GM11168 (cell line): ENCODE measurements around the gene FKBP11.

ENCODE experiments used
- in situ Hi-C: fragments of 300-500 bp; cut with MboI; formaldehyde crosslinking; loops from one replicate; pipeline ENCODE4 v1.12.0; 2022; ENCODE audit warnings: low sequenced_read_pairs; ENCODE audit not compliant: unreplicated experiment

FKBP11 gene

DNA sequence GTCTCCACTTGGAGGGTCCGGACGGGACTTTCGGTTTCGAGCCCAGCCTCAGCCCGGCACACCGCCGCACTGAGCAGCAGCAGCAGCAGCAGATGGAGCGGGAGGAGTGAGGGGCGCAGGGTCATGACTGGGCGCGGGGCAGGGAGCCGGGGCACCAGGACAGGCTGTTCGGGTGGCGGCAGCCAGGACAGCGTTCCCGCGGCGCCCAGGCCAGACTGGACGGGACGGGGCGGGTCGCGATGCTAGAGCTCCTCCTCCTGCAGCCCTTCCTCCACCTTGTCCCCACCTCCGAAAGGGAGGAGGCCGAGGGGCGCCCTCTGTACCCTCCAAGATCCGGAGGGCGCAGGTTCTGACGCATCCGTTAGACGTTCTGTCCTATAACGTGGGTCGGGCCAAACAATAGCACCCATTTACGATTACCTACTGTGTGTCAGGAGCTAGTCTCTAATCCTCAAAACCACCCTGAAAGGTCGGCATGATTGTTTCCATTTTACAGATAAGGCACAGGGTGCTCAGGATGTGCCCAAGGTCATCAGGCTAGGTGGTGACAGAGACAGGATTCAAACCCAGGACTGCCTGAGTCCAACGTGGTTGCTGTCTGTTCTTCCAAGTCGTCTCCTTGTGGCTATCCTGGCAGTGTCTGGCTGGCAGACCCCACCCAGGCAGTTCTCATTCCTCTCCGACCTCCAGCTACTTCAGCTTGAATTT lies at the start of gene FKBP11:
Gene FKBP11, minus strand, starts transcription at position 189 of the 708 bp plus-strand sequence. Its CDS starts 64 bp downstream, at position 125.
- in situ Hi-C loops, result no loop called here

DNA sequence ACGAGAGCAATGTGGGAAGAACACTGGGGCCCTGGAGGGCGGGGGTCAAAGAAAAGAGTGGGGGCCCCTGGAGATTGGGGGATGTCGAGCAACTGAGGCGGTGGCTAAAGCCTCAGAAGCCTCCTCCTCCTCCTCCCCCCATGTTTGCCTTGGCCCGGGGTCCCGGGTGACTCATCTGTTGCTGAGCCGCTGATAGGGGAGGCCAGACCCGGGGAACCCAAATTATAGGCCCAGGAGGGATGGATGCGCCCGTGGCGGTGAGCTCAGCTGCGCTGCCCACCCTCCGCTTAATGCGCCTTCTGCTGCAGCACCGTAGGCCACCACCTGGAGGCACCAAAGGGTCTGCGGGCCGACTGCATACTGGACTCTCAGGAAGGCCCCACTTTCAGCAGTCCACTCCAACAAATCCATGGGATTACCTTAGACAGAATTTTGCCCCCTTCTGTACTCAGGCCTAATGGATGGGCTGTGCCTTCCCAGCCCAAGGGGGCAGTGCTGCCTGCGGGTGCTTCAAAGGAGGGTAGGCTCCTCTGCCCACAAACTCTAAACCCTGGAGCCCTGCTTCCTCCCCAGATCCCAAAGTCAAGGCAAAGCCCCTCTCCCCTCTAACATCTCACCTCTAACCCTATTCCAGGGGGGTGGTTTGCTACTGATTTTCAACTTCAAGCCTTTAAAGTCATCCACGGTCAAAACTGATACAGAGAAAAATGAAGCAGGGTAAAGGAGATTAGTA lies 48.8 kb upstream of the FKBP11 start:
- in situ Hi-C loops, result no loop called here

DNA sequence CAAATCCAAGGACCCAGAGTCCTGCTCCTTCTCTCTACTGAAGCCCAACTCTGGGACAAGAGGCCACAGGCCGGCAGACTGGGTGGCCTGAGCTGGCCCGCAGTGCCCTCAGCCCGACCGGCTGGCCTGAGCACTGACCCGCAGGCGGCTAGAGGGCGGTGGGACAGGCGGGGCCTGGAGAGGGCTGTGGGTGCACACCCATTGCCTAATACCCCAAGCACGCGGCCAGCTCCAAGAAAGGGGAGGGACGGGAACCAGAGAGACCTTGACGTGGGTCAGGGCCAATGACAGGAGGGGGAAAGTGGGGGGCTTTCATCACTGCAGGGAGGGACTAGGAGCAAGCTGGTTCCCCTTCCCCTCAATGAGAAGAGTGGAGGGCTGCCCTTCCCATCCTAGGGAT lies 48.2 kb upstream of the FKBP11 start:
- in situ Hi-C loops, result no loop called here

DNA sequence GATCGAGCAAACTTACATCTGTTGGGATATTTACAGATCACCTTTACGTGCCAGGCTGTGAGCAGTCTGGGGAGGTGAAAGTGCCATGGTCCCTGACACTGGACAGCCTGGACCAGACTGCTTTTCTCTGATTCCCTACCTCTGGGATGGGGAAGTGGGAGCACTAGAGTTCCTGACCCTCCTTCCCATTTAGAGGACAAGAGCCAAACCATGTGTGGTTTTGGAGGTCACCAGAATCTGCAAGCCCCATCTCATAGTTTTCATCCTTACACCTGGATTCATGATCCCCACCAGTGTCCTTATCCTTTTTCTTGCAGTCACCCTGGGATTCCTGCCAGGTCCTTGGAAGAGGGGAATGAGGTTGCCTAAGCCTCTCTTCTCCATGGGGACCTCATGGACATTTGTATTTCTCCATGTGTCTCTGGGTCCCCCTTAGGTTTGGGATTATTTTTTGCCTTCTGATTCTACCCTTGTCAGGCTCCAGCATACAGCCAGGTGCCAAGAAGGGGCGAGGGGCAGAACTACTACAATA lies 47.7 kb upstream of the FKBP11 start:
- in situ Hi-C loops, result no loop called here

DNA sequence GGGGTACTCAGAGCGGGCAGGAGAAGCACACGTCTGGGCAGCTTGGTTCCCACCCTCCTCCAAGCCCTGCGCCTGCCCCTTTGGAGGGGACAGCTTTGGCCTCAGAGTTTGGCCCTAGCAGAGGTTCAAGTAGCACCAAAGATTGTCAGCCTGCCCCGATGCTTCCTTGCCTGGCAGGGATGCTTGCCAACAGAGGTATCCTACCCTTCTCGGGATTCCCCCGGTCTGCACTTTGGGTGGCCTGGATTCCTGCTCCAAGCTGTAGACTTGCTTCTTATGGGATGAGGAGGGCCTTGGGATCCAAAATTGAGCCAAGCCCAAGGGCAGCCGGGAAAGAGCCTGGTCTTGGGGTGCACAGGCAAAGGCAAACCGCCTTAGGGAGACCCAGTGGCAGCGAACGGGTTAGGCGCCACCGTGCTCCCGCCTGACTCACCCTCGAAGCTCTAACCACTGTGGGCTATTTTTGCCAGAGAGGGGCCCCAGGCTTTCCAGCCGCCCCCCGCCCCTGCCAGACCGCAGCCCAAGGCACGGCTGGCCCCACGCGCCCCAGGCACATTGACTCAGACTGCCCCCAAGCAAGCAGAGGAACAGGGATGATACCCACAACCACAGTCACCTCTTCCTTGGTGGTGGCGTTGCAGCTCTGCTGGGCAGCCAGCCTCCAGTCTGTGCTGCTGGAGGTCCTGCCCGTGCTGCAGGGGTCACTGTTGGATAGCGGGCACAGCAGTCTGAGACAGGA lies 47.1 kb upstream of the FKBP11 start:
- in situ Hi-C loops, result no loop called here

DNA sequence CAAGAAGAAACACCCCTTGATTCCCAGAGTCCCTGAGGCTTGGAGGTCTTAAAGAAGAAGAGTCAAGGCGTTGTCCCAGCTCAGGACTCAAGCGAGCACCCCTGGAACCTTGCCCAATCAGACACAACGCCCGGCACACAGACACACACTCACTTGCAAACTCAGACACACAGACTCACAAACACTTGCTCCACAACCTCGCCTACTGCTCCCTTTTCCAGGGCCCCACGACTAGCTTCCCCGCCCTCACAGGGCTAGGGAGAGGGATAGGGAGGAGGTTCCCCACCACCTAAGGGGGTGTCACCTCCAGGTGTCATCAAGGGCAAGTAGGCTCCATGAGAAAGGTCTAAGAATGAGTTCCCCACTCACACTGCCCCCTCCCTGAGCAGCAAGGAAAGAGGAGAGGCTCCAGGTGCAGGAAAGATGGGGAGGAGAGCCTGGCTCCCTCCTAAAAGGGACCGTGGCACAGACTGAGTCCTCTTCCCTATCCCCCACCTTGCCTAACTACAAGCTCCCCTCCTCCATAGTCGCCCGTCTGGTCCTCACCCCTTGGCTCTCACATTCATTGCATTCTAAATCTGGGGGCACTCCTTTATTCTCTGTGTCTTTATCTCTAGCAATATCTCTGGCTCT lies 45.5 kb upstream of the FKBP11 start:
- in situ Hi-C loops, result no loop called here

DNA sequence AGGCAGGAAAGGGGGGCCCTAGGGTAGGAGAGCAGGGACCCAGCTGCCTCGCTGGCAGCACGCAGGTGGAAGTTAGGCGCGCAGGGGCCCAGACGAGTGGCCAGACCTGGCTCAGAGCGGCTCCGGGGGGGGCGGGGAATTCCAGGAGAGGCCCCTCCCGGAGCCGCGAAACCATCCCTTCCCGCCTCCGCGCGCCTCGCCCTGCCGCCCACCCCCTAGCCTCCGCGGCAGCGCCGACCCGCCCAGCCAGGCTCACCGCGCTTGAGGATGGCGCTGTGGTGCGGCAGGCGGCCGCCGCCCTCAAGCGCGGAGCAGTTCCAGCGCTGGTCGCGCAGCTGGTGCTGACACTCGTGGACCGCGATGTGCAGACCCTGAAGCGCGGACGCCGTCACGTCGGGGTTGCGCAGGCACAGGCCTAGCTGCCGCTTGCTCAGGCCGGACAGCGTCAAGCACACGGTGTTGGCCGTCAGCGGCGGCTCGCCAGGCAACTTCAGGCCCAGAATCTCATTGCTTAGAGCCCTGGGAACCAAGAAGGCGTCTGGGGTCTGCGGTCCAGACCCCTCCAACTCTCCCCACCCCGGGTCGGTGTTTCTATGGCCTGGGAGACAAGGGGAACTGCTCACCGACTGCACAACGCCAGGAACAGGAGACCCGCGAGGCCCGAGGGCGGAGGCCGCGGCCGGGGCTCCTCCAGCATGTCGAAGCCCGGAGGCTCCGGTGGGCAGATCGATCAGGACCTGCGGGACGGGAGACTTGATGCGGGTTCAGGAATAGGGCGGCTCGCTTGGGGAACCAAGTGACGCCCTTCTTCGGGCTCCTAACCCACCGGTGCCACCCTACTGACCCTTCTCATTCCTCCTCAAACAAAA lies 44.8 kb upstream of the FKBP11 start:
- in situ Hi-C loops, result no loop called here

DNA sequence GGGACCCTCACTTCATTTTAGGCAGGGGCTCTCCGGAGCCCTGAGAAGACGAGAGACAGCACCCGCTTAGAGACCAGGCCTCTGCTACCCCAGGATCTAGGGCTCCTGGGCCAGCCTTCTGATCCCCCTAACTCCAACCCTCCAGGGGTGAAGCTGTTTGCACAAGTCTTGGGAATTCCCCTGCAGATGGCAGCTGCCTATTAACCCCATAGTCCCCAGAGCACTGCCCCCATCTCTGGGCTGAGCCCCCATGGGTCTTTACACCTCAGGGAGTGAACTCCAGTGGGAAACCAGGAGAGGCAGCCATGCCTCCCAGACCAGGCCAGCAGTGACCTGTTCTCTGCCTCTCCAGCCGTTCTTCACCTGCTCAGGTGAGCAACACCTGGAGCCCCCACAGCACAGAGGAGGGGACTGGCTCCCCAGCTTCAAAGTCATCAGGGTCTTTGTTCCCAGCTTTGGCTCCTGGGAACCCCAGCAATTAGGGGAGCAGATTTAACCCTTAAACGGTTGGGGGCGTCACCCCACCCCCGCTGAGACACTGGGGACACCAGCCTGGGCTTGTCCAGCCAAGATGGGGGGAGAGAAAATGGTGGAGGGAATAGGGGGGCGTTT lies 44.0 kb upstream of the FKBP11 start:
- in situ Hi-C loops, result no loop called here

DNA sequence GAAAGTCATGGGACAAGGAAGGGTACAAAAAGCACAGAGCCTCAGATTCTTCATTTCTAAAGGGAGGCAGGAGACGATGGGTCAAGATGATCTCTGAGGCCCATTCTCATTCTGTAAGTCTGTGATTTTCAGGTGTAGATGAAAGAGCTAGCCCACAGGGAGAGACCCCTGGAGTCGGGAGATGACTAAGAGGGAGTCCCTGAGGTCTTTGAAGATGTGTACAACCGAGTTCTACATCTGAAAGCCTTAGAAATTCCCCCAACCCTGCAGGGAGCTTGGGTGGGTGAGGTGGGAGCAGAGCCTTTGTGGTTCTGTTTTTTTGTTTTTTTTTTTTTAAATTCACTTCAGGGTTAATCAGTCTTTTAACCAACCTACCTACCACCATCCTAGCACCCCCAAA lies 43.2 kb upstream of the FKBP11 start:
- in situ Hi-C loops, result no loop called here

DNA sequence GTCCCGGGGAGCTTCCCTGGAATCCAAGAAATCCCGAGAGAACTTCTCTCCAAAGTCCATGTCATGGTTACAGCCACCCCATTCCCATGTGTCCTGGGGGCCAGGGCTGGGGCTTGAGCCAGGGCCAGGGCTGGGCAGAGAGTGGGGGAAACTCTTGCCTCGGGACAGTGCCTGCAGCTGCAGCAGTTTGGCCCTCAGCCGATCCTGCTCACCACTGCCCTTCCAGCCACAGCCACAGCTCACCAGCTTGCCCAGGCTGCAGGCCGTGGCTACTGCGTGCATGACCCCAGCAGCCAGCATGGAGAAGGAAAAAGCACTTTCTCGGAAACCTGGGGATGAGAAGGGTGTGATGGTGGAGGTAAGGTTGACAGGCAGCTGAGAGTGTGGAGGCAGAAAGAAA lies 42.7 kb upstream of the FKBP11 start:
- in situ Hi-C loops, result no loop called here

DNA sequence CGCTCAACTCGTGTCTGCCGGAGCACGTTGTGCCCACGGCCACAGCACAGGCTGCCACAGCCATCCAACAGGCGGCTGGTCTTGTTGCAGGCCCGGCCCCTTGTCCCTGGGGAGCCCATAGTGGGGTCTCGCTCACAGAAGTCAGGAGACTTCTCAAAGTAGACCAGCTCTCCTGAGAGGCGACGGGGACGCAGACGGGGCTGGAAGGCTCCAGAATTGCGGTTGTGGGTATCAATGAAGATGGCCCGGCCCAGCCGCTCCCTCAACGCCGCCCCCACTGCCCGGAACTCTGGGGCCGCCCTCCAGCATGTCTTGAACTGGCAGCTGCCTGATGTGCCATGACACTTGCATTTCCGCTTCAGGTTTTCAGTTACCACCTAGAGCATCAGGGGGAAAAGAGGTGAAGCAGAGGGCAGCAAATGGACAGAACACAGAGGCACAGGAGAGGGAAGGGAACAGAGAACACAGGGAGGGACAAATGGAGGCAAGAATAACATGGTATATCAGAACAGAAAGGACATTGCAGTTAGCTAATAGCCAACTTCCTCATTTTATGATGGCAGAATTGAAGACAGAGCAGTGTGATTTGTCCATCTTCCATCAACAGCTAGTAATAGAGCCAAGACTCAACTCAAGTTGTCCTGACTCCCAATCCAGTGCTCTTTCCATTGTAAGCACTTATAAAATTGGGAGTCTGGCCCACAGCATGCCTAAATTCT lies 41.0 kb upstream of the FKBP11 start:
- in situ Hi-C loops, result no loop called here

DNA sequence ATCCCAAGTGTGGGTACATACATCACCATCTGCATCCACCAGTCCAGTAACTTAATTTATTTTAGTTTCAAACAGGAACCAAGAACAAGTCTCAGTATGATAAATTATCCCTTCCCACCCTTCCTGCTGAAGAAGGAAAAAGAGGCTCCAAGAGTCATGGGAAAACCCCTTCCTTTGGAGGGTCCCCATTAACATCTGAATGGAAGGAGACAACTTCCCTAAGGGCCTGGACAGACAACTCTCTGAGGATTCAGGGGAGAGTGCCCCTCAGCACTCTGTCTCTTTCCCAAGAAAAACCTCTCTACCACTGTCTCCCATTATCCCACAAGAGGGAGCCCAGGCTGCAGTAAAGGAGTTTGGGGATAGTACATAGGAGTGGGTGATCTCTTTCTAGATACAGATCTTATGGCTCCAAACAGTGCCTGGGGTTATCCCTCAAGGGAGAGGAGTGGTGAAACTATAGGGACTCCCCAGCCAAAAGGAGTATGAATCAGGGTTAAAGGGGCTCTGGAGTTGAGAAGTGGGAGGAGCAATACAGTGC lies 40.1 kb upstream of the FKBP11 start:
- in situ Hi-C loops, result no loop called here

DNA sequence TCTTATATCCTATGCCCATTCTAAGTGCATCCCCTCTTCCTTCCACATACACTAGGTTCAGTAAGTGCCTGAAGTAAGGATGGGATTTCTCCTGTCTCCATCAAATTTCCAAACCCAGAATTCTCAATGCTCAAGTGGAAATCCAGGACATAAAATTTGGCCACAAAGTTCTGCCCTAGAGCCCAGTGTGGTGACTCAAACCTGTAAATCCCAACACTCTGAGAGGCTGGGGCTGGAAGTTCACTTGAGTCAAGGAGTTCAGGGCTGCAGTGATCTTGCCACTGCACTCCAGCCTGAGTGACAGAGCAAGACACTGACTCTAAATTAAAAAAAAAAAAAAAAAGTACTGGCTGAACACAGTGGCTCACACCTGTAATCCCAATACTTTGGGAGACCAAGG lies 36.5 kb upstream of the FKBP11 start:
- in situ Hi-C loops, result no loop called here

DNA sequence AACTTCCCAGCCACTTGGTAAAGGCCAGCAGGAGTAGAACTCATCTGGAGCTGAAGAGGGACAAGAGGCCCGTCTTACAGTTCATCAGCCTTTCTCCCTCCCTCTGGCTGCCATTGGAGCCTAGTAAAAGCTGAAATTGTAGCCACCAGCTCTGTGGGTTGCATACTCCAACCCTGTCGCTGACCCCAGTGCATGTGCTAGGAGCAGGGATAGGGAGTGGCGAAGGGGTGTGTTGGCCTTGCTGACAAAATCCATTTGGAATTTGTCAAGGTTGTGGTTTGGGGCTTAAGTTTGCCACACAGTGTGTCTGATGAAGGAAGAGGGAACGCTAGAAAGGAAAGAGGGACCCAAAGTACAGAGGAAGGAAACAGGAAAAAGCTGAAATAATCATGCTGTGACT lies 36.0 kb upstream of the FKBP11 start:
- in situ Hi-C loops, result no loop called here

DNA sequence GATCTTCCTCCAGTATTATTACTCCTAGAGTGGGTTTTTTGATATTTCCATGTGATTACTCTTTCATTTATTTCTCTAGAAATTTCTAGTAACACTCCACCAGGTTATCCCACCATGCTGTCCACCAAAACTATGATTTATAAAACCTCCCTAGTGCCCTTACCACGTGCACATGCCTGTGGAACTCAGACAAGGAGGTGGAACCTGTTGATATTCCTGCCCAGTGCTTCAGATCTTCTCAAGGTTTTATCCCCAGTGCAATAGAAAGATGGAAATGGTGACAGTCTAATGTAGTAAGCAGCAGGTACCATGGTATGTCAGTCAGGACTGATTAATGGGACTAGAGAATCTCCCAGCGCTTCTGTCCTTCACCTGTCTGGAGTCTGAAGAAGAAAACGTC lies 35.5 kb upstream of the FKBP11 start:
- in situ Hi-C loops, result no loop called here

DNA sequence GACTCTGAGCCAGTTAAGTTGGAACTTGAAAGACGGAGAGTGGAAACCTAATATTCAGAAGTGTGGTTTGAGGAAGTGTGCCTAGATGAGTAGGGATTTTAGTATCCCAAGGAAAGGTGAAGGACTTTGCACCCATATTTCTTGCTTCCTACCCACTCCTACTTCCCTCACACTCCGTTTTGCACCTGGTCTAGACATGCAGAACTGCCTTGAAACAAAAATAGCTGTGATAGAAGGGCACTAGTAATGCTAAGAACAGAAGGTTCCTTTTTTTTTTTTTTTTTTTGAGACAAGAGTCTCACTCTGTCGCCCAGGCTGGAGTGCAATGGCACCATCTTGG lies 32.7 kb upstream of the FKBP11 start:
- in situ Hi-C loops, result no loop called here

DNA sequence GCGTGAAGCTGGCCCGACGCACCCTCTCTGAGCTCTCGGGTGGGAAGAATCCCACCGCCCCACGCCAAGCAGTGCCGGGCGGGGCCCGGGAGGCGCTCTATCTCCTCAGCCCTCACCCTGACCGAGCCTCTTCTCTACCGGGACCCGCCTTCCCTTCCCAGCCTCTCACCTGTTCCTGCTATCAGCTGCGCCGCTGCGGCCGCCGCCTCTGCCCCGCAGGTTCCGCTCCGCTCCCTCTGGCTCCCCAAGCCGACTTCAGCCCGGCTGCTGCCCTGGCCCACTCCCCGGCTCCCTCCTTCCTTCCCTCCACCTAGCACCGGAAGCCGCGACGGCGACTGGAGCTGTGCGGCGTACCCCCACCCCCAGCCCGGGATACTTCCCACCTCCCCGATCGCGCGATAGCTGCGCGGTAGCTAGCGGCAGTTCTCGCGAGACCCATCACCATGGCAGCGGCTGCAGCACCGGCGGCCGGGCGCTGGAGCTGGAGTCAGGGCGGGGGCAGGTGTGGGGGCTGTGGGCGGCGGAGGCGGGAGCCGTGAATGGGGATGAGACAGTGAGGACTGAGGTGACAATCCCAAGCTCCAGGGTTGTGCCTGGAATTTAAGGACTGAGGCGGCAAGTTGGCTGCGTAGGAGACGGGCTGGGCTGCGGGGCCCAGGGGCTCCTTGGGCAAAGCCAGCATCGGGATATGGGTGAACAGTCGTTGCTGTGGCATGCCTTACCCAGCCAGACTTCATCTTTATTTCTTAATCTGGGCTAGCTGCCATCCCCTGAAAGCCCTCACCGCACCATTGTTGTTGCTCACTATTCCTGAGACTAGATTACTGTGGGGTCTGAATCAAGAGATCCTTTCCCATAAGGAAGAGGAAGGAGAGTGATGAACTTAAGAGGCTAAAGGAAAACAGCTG lies 32.1 kb upstream of the FKBP11 start, which contains the start of gene ARF3:
Gene ARF3, minus strand, starts transcription at position 347 of the 908 bp plus-strand sequence. CDS start 16,392 bp downstream, outside the sequence.
- in situ Hi-C loops, result no loop called here
